Stimulated activated CD8-positive, alpha-beta memory T cell treated with anti-CD3 and anti-CD28 coated beads, Interleukin-15, amount 100 ng/mL, for 4 hours (primary cell): ENCODE results near the gene ATRX.
"Not testable (repeated sequence)": the region's sequence is repeated elsewhere in the genome, so short reads cannot be mapped to it uniquely, and the experiment has no call there.

ENCODE experiments used
- DNase-seq, 2 donors: peaks; one replicate each; pipeline ENCODE4 v3.0.0-alpha.2; 2020; ENCODE audit warnings: low read depth in 2 of 2

The ATRX gene

GRCh38 chrX:77500164-77500563, 285.9 kb downstream of the ATRX start:
- not testable (repeated sequence) for DNase-seq

GRCh38 chrX:77493677-77494553, 292.1 kb downstream of the ATRX start:
- DNase-seq: no peak

DNA sequence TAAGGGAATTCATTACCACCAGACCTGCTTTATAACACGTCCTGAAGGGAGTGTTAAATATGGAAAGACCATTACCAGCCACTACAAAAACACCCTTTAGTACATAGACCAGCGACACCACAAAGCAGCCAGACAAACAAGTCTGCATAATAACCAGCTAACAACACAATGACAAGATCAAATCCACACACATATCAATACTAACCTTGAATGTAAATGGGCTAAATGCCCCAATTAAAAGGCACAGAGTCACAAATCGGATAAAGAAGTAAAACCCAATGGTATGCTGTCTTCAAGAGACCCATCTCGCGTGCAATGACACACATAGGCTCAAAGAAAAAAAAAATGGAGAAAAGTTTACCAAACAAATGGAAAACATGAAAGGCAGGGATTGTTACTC, 302.0 kb downstream of the ATRX start:
- no peak for DNase-seq

DNA sequence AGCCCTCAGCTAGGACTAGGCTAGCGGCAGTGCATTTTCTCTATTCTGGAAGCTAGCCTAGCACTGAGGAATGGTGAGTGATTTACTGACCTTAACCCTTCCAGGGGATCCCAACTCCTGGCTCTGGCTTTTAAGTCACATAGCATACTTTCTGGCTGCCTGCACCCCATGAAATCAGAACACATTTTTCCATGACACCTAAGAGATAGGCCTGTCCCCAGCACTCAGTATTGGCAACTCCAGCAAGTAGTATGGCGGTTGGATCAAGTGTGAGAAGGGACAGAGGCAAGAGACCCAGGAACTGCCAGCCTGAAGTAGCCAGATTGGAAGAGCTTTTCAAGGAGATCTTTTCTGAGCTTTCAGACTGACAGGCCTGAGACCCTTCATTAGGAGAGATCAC, 330.6 kb downstream of the ATRX start:
- DNase-seq: no peak
